Neural progenitor cell (in vitro differentiated cells): ENCODE data around the gene STIM1. TPM values are rescaled to one million over a fixed set of nuclear protein-coding genes. Genes with fewer than 3 reads are reported as not detected.

ENCODE experiments used
- DNase-seq: peaks from one replicate; pipeline ENCODE4 v3.0.0-alpha.2; 2016; ENCODE audit warnings: low spot score
- H2AFZ ChIP-seq: fragments of 200-600 bp; sonication (generic); replicated peaks from 2 replicates; pipeline ENCODE4 v1.6.1; 2016; ENCODE audit warnings: antibody characterized with exemption
- H3F3A ChIP-seq: fragments of 200-600 bp; sonication (generic); 2 replicates; pipeline ENCODE4 v1.6.1; 2016; ENCODE audit warnings: antibody characterized with exemption, low read depth
- H3K27ac ChIP-seq: fragments of 200-600 bp; sonication (generic); 2 replicates; pipeline ENCODE4 v1.5.1; 2016; ENCODE audit warnings: mild to moderate bottlenecking
- H3K27me3 ChIP-seq: fragments of 200-600 bp; sonication (generic); 2 replicates; pipeline ENCODE4 v1.6.1; 2016; ENCODE audit warnings: mild to moderate bottlenecking, moderate library complexity
- H3K36me3 ChIP-seq: fragments of 200-600 bp; sonication (generic); 2 replicates; pipeline ENCODE4 v1.5.1; 2016
- H3K4me1 ChIP-seq: fragments of 200-600 bp; sonication (generic); 2 replicates; pipeline ENCODE4 v1.6.1; 2016; ENCODE audit warnings: mixed run types
- H3K4me2 ChIP-seq: fragments of 200-600 bp; sonication (generic); 2 replicates; pipeline ENCODE4 v1.6.1; 2016
- H3K4me3 ChIP-seq: fragments of 200-600 bp; sonication (generic); 2 replicates; pipeline ENCODE4 v1.5.1; 2016
- H3K79me2 ChIP-seq: fragments of 200-600 bp; sonication (generic); 2 replicates; pipeline ENCODE4 v1.6.1; 2016; ENCODE audit warnings: low read depth
- H3K9ac ChIP-seq: fragments of 200-600 bp; sonication (generic); 2 replicates; pipeline ENCODE4 v1.6.1; 2016
- H3K9me3 ChIP-seq: fragments of 200-600 bp; sonication (generic); 2 replicates; pipeline ENCODE4 v1.5.1; 2016; ENCODE audit warnings: low read depth
- H4K20me1 ChIP-seq: fragments of 200-600 bp; sonication (generic); 2 replicates; pipeline ENCODE4 v1.6.1; 2016; ENCODE audit warnings: low read depth
- H3K27ac Mint-ChIP-seq: 3 replicates; pipeline ENCODE4 v1.8.0; 2021; ENCODE audit warnings: mixed read lengths
- H3K27me3 Mint-ChIP-seq: 2 replicates; pipeline ENCODE4 v1.8.0; 2022; ENCODE audit warnings: low read depth, mild to moderate bottlenecking, inconsistent platforms, moderate library complexity, mixed read lengths; ENCODE audit not compliant: insufficient read depth
- H3K36me3 Mint-ChIP-seq: 3 replicates; pipeline ENCODE4 v1.8.0; 2021; ENCODE audit warnings: mixed read lengths
- H3K4me1 Mint-ChIP-seq: 3 replicates; pipeline ENCODE4 v1.8.0; 2021; ENCODE audit warnings: mixed read lengths
- H3K4me3 Mint-ChIP-seq: 3 replicates; pipeline ENCODE4 v1.8.0; 2021; ENCODE audit warnings: mild to moderate bottlenecking, moderate library complexity, mixed read lengths
- H3K9me3 Mint-ChIP-seq: 3 replicates; pipeline ENCODE4 v1.8.0; 2020; ENCODE audit warnings: mixed read lengths
- EZH2 ChIP-seq: fragments of 200-600 bp; sonication (generic); IDR thresholded peaks from 2 replicates; pipeline ENCODE4 v1.6.1; 2017; ENCODE audit warnings: antibody characterized with exemption, mild to moderate bottlenecking, moderate library complexity
- EZH2phosphoT487 ChIP-seq: fragments of 200-600 bp; sonication (generic); IDR thresholded peaks from 2 replicates; pipeline ENCODE4 v1.6.1; 2017; ENCODE audit warnings: antibody characterized with exemption
- total RNA-seq: library from RNA; depleted of rRNA; stranded (reverse); fragments of >200 nt; gene quantifications from 2 replicates; pipeline ENCODE4 v1.2.3, GENCODE V29; 2015; ENCODE audit warnings: low replicate concordance
- TF ChIP-seq, protein P1 (sequence below): fragments of 200-600 bp; sonication (generic); IDR thresholded peaks from 2 replicates; pipeline ENCODE4 v1.5.1; 2017; ENCODE audit warnings: antibody characterized with exemption, mild to moderate bottlenecking

STIM1 gene
- total RNA-seq, 1 donor from 2014 or later: 18.9 TPM

DNA sequence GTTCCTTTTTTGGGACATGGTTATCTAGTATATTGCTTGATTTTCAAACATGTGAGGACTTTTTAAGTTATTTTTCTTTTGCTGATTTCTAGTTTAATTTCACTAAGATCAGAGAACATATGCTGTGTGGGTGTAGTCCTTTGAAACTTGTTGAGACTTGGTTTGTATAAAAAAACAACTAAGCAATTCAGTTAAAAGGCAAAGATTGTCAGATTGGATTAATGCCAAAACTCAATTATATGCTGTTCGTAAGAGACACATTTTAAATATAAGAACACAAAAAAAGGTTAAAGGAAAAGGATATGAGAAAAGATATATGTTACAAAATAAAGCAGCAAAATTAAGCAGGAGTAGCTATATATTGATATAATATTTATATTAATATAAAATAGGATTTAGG, 221.3 kb downstream of the STIM1 start:
- Histone ChIP-seq H2AFZ (no peak overlapping the region), H3K36me3 (no peaks in the 10 kb centered on the region), H3K4me2 (no peak overlapping the region), H3K27me3 (no peaks in the 10 kb centered on the region), H3K9me3 (no peaks in the 10 kb centered on the region), H3K27ac (no peak overlapping the region), H3K79me2 (no peaks in the 10 kb centered on the region), H3K4me1 (peaks cover 15% of the 10 kb centered on the region), H3F3A (peaks cover 16% of the 10 kb centered on the region), H4K20me1 (no peaks in the 10 kb centered on the region), H3K9ac (no peak overlapping the region), H3K4me3 (no peak overlapping the region)
- H3K27ac Mint-ChIP-seq: no peak overlapping the region
- DNase-seq: no peak
- H3K4me1 Mint-ChIP-seq: peaks cover 3% of the 10 kb centered on the region
- TF ChIP-seq EZH2: no peak
- TF ChIP-seq, protein P1, sequence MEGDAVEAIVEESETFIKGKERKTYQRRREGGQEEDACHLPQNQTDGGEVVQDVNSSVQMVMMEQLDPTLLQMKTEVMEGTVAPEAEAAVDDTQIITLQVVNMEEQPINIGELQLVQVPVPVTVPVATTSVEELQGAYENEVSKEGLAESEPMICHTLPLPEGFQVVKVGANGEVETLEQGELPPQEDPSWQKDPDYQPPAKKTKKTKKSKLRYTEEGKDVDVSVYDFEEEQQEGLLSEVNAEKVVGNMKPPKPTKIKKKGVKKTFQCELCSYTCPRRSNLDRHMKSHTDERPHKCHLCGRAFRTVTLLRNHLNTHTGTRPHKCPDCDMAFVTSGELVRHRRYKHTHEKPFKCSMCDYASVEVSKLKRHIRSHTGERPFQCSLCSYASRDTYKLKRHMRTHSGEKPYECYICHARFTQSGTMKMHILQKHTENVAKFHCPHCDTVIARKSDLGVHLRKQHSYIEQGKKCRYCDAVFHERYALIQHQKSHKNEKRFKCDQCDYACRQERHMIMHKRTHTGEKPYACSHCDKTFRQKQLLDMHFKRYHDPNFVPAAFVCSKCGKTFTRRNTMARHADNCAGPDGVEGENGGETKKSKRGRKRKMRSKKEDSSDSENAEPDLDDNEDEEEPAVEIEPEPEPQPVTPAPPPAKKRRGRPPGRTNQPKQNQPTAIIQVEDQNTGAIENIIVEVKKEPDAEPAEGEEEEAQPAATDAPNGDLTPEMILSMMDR: no peak
- no peak for TF ChIP-seq EZH2phosphoT487
- H3K36me3 Mint-ChIP-seq: peaks cover 3% of the 10 kb centered on the region
- H3K27me3 Mint-ChIP-seq: no peaks in the 10 kb centered on the region
- H3K9me3 Mint-ChIP-seq: no peaks in the 10 kb centered on the region
- H3K4me3 Mint-ChIP-seq: no peak overlapping the region

DNA sequence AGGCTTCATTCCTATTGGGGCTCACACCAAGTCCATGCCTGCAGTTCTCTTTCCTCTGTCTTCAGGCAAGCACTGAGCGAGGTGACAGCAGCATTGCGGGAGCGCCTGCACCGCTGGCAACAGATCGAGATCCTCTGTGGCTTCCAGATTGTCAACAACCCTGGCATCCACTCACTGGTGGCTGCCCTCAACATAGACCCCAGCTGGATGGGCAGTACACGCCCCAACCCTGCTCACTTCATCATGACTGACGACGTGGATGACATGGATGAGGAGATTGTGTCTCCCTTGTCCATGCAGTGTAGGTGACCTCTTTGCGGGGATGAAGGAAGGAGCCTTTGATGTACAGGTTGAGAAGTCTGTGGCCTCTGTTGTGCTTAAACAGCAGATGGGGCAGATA, 227.7 kb downstream of the STIM1 start:
- peaks cover 2% of the 10 kb centered on the region for H3K27me3 Mint-ChIP-seq
- H3K79me2 ChIP-seq: no peaks in the 10 kb centered on the region
- no peak overlapping the region for H3K4me3 ChIP-seq
- H3K36me3 Mint-ChIP-seq: peaks cover 15% of the 10 kb centered on the region
- no peaks in the 10 kb centered on the region for H3K36me3 ChIP-seq
- no peaks in the 10 kb centered on the region for H3K9me3 Mint-ChIP-seq
- H3K9me3 ChIP-seq: no peaks in the 10 kb centered on the region
- H3K4me1 ChIP-seq: peaks cover 18% of the 10 kb centered on the region
- peaks cover 8% of the 10 kb centered on the region for H3F3A ChIP-seq
- no peak overlapping the region for H3K27ac Mint-ChIP-seq
- H4K20me1 ChIP-seq: no peaks in the 10 kb centered on the region
- H2AFZ ChIP-seq: no peak overlapping the region
- H3K4me1 Mint-ChIP-seq: no peaks in the 10 kb centered on the region
- H3K27me3 ChIP-seq: no peaks in the 10 kb centered on the region
- no peak overlapping the region for H3K27ac ChIP-seq
- no peak for DNase-seq
- no peak overlapping the region for H3K9ac ChIP-seq
- H3K4me3 Mint-ChIP-seq: no peak overlapping the region
- TF ChIP-seq EZH2phosphoT487: no peak
- no peak for TF ChIP-seq EZH2
- TF ChIP-seq, protein P1: no peak
- H3K4me2 ChIP-seq: no peak overlapping the region

- Histone ChIP-seq H3K9me3 (no peaks in the 10 kb centered on the region), H3F3A (peaks cover 8% of the 10 kb centered on the region), H4K20me1 (no peaks in the 10 kb centered on the region), H3K4me2 (peak overlapping the region; percentile 21), H3K9ac (no peak overlapping the region), H3K36me3 (no peaks in the 10 kb centered on the region), H2AFZ (no peak overlapping the region), H3K27me3 (no peaks in the 10 kb centered on the region), H3K4me3 (no peak overlapping the region), H3K79me2 (no peaks in the 10 kb centered on the region), H3K27ac (no peak overlapping the region), H3K4me1 (peaks cover 18% of the 10 kb centered on the region)
- Mint-ChIP-seq H3K9me3 (no peaks in the 10 kb centered on the region), H3K27me3 (peaks cover 2% of the 10 kb centered on the region), H3K27ac (peak overlapping the region; percentile 55), H3K4me1 (no peaks in the 10 kb centered on the region), H3K36me3 (peaks cover 15% of the 10 kb centered on the region), H3K4me3 (no peak overlapping the region)
- peak; percentile 45 for DNase-seq
- TF ChIP-seq EZH2phosphoT487 (no peak), EZH2 (no peak)
- TF ChIP-seq, protein P1: no peak
Observed at GRCh38 chr11:4084406-4085125, 229.1 kb downstream of the STIM1 start.
